Measurements from ENCODE around the gene CLK1. TPM values are rescaled to one million over a fixed set of nuclear protein-coding genes. Genes with fewer than 3 reads are reported as not detected.
A peak's percentile ranks its signal among the peaks of the same experiment; 100 is the strongest.

The CLK1 gene
- total RNA-seq, 2 donors from 2014 or later = 126 to 131 TPM

- intact Hi-C loops (cut with DNase I) = no loop called here
Measured at GRCh38 chr2:200862532-200863000, 1.9 kb downstream of the CLK1 start.

GRCh38 chr2:200861617-200862155 lies 2.8 kb downstream of the CLK1 start:
- peaks cover 5% of the 10 kb centered on the region for H3K4me1 ChIP-seq (replicated peaks)
- DNase-seq (ENCODE audit: low spot score) = no peak
- TF ChIP-seq POLR2AphosphoS5 (IDR thresholded peaks at IDR 0.05) = no peak
- no peak for TF ChIP-seq POLR2A (IDR thresholded peaks at IDR 0.05)
- TF ChIP-seq CTCF (IDR thresholded peaks at IDR 0.05) = no peak
- WGBS = 3% methylated on average over 4 of the region's 4 CpGs
- peaks cover 2 to 15% of the 10 kb centered on the region in 2 donors for H3K36me3 ChIP-seq
- intact Hi-C loops (cut with DNase I) = no loop called here
- peak overlapping the region; percentile 100 for H3K27ac ChIP-seq
- H3K27me3 ChIP-seq (replicated peaks; ENCODE audit: insufficient read depth) = no peaks in the 10 kb centered on the region
- no peaks in the 10 kb centered on the region for H3K9me3 ChIP-seq
- H3K4me3 ChIP-seq = peak overlapping the region; percentile 87 to 90

More at GRCh38 chr2:200862532-200863000, 1.9 kb downstream of the CLK1 start:
- peak; percentile 55 for DNase-seq (ENCODE audit: low spot score)
- Histone ChIP-seq H3K36me3 (peaks cover 2 to 8% of the 10 kb centered on the region in 2 donors), H3K27me3 (replicated peaks; ENCODE audit: insufficient read depth) (no peaks in the 10 kb centered on the region), H3K9me3 (no peaks in the 10 kb centered on the region), H3K4me1 (replicated peaks) (peaks cover 5% of the 10 kb centered on the region), H3K27ac (peak overlapping the region; percentile 100), H3K4me3 (peak overlapping the region; percentile 87 to 90)
- no peak for TF ChIP-seq CTCF (IDR thresholded peaks at IDR 0.05)
- peak; percentile 91 for TF ChIP-seq POLR2AphosphoS5 (IDR thresholded peaks at IDR 0.05)
- peak; percentile 81 for TF ChIP-seq POLR2A (IDR thresholded peaks at IDR 0.05)
- WGBS = 0% methylated on average over 13 of the region's 13 CpGs

- peak overlapping the region; percentile 100 for H3K27ac ChIP-seq
- 24% methylated on average over 12 of the region's 12 CpGs for WGBS
- no peaks in the 10 kb centered on the region for H3K9me3 ChIP-seq
- H3K4me1 ChIP-seq (replicated peaks) = peaks cover 5% of the 10 kb centered on the region
- intact Hi-C loops (cut with DNase I) = no loop called here
- H3K27me3 ChIP-seq (replicated peaks; ENCODE audit: insufficient read depth) = no peaks in the 10 kb centered on the region
- H3K36me3 ChIP-seq = peaks cover 2 to 28% of the 10 kb centered on the region in 2 donors
- DNase-seq (ENCODE audit: low spot score) = no peak
- TF ChIP-seq POLR2AphosphoS5 (IDR thresholded peaks at IDR 0.05) (peak; percentile 20), CTCF (IDR thresholded peaks at IDR 0.05) (no peak)
- H3K4me3 ChIP-seq = peak overlapping the region in 1 of 2 donors; percentile 90
Measured at GRCh38 chr2:200860092-200860795, 4.2 kb downstream of the CLK1 start.

GRCh38 chr2:200856806-200857205 lies 7.7 kb downstream of the CLK1 start:
- Histone ChIP-seq H3K36me3 (peaks cover 2 to 47% of the 10 kb centered on the region in 2 donors), H3K4me1 (replicated peaks) (peaks cover 5% of the 10 kb centered on the region), H3K27ac (no peak overlapping the region), H3K4me3 (no peak overlapping the region), H3K27me3 (replicated peaks; ENCODE audit: insufficient read depth) (no peaks in the 10 kb centered on the region), H3K9me3 (no peaks in the 10 kb centered on the region)
- DNase-seq (ENCODE audit: low spot score) = no peak
- intact Hi-C loops (cut with DNase I) = no loop called here
- WGBS = 89% methylated on average over 8 of the region's 8 CpGs
- no peak for TF ChIP-seq POLR2A (IDR thresholded peaks at IDR 0.05)
- no peak for TF ChIP-seq POLR2AphosphoS5 (IDR thresholded peaks at IDR 0.05)
- TF ChIP-seq CTCF (IDR thresholded peaks at IDR 0.05) = no peak

Measured in prostate gland (tissue), 2 donors.